Activated T-helper 1 cell treated with Interleukin-2 at 50 U/mL for 16 hours (primary cell): Measurements from ENCODE around the gene SPAG9.

ENCODE experiments used
- DNase-seq: peaks from one replicate; pipeline ENCODE4 v3.0.0-alpha.2; 2020; ENCODE audit warnings: low read depth

Gene SPAG9

DNA sequence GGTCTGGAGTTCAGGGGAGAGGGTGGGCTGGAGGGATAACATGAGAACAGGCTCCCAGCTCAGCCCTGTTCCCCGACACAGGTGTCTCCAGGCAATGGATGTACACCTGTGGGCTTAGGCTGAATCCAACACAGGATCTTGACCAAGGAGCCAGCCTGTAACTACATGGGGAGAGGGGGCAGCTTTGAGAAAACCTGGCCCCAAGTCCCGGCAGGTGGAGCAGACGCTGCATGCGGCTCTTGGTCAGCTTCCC lies 181.2 kb downstream of the SPAG9 start:
- no peak for DNase-seq

- no peak for DNase-seq
Observed at GRCh38 chr17:50938821-50939541, 181.7 kb downstream of the SPAG9 start.

GRCh38 chr17:50935996-50936266 lies 184.7 kb downstream of the SPAG9 start:
- no peak for DNase-seq

GRCh38 chr17:50935221-50935995 lies 185.3 kb downstream of the SPAG9 start:
- no peak for DNase-seq

DNA sequence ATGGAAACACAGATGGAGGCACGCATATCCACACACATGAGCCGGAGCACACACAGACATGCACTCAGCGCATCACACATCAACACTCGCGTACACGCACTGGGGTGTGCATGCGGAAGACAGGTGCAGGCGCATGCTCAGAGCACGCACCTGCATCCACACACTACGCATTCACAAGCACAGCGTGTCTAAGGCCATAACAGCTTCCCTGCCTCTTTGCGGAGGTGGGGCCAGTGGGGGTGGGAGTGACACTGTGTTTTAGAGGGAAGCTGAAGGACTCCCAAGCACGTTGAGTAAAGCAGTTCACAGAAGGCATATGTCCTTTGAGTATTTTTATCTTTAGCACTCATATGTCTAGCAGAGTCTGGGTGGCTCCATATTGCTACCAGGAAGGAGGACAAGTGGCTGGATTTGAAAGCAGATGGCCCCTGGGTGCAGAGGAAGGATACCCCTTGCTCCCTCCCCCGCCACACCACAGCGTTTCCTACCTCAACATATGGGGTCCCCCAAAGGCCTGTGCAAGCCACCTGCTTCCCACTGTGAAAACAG lies 185.9 kb downstream of the SPAG9 start:
- DNase-seq: no peak

DNA sequence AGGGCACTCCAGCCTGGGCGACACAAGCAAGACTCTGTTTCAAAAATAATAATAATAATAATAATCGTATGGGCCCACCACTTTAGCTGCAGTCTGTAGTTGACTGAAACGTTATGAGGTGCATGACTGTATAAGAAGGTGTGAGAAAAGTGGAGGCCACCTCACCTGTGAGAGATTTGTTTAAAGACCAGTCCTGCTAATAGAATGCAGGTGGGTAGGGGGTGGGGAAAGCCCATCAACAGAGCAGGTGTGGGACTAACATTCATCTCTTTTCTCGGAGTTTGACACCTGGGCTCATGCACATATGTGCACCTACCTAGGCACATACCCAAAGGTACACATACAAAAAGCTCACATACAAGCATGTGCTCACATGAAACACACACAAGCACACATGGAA lies 186.5 kb downstream of the SPAG9 start:
- no peak for DNase-seq

DNA sequence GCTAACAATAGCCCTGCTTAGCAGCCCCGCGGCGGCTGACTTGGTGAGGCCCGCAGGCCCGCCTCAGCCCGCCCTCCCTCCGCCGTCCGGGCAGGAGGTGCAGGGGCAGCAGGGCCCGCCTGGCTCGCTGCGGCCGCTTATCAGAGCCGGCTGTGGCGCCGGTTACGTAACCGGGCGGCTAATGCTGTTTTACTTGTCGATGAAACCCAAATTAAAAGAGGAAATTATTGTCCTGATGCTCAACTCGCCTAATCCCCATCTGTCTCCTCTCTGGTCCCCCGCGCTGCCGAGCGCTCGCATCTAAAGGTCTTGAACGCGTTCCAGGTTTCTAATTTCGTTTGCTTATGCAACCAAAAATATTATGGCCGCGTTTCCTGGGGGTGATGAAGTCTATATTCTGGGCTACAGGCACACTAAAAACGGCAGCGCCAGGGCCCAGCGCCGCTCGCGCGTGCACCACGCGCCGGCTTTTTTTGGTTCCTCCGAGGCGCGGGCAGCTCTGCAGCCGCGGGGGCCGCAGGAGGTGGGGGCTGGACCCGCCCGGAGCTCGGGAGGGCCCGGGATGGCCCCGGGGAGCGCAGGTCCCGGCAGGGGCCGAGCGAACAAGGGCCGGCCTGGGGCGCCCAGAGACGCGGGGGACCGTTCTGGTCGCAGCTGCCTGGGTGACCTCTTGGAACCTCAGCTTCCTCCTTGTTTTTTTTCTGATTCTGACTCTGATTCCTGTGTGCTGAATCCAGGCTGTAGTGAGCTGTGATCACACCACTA lies 189.3 kb downstream of the SPAG9 start:
- DNase-seq: peak; percentile 24

DNA sequence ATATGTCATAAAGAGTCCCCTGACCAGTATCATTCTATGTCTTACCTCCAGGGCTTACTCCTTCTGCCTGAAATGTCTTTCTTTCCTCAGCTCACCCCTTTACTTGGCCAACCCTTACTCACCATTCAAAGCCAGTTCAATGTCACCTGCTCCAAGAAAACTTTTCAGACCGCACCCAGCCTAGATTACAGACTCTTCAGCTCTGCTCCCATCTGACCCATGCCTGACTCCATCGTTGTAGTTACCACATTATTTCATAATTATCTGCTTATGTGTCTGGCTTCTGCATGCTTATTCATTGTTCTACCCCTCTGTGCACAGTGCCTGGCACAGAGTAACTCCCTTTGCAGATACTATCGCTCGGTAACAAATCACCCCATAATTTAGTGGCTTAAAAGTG lies 192.0 kb downstream of the SPAG9 start:
- DNase-seq: no peak

- no peak for DNase-seq
Observed at GRCh38 chr17:50927287-50927686, 193.4 kb downstream of the SPAG9 start.

GRCh38 chr17:50926523-50926922 lies 194.1 kb downstream of the SPAG9 start:
- DNase-seq: no peak

DNA sequence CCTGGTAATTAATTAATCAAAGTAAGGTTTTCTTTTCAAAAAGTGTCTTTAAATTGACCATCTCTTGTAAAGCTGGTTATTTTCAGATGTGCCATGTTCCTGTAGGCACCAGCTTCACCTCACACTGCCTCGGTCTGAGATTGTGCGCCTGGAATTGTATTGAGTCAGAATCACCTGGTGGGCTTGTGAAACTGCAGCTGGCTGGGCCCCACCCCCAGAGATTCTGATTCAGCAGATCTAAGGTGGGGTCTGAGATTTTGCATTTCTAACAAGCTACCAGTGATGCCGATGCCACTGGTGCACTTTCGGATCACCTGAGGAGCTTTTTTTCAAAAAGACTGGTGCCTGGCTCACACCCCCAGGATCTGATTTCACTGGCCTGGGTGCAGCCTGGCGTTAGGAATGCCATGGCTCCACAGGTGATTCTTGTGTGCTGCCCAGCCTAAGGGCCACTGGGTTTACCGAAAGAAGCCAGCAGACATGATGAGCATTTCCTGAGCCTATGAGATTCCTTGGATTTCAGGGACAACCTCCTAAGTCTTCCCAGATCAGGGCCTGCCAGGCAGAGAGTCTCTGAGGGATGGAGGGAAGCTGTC lies 195.3 kb downstream of the SPAG9 start:
- DNase-seq: no peak

DNA sequence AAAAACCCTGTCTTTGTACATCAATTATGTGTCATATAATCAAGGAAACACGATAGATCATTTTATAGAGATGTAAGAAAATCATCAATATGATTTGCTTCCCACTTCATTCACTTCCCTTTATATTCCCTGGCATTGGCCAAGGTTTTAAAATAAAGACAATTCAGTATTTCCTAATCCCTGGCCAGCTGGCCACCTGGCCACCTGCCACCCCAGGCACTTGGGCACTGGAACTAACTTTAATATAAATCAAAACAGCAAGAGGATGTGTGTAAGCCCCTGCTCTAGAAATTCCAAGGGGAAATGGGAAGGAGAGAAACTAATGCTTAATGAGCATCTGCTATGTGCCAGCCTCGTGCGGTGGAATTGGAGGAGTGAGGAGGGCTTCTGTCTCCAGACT lies 195.9 kb downstream of the SPAG9 start:
- DNase-seq: no peak

DNA sequence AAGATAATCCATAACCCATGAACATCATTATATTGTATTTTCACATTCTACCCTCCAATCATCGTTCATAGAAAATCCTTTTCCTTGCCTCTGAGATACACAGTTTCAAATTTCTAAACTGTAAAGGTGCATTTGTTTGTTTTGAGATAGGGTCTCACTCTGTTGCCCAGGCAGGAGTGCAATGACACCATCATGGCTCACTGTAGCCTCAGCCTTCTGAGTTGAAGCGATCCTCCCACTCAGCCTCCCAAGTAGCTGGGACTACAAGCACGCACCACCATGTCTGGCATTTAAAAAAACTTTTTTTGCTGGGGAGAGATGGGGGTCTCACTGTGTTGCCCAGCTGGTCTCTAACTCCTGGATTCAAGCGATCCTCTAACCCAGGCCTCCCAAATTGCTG lies 196.4 kb downstream of the SPAG9 start:
- no peak for DNase-seq

DNA sequence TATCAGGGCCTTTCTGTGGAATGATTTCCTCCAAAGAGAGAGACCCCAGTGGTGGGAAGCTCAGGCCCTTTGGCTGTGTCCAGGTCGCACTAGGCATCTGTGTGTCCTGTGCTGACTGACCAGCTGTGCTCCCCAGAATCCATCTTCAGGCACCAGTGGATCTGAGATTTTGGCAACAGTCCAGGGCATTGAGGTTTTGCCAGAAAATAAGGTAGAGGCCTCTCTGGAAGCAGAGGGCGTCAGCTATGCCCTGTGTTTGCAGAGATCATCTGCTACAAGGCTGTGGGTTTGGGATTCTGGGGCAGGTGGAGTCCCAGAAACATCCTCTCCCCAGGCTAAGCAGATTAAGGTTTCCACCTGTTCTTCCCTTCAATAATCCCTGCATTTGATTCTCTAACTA lies 197.1 kb downstream of the SPAG9 start:
- no peak for DNase-seq

DNA sequence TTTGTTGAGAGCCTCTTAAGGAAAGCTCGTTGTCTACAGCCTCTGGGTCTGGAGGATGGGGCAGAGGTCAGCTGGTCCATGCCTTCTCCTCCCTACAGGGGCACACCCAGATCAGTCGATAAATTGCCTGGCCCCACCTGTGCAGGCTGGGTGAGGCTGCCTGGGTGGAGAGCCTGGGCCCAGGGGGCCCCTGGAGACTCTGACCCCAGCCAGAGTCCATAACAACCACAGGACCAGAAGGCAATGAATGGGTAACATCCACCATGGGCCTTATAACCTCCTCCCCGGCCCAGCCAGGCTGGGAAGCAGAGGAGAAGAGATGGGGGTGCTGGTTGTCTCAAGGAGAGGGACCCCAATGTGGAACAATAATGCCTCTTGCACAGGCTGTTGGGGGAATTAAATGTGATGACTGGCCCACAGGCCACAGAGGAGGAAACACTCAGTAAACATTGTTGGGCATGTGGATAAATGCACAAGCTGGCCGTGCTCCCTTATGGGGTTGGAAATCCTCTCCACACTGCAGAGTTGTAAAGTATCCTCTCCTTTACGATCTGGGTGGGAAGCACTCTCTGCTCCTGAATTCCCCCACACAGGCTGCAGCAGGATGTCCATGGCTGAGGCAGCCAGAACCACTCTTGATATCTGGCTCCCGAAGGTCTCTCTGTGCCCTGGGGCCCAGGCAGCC lies 197.8 kb downstream of the SPAG9 start:
- DNase-seq: no peak

DNA sequence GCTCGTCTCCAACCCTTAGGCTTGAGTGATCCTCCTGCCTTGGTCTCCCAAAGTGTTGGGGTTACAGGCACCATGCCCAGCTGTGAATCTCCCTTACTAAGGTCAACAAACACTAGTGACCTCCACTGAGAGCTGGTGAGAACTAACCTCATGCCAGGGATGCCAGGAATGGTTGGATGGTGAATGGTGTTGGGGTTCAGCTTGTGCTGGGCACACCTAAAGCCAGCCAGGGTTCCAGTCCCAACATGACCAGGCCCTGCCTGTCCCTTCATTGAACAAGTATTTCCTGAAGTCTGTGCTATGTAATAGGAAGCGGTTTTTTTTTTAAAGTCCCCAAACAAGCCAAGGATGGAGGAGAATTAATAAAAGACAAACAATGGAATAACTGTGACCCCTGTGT lies 198.6 kb downstream of the SPAG9 start:
- no peak for DNase-seq

DNA sequence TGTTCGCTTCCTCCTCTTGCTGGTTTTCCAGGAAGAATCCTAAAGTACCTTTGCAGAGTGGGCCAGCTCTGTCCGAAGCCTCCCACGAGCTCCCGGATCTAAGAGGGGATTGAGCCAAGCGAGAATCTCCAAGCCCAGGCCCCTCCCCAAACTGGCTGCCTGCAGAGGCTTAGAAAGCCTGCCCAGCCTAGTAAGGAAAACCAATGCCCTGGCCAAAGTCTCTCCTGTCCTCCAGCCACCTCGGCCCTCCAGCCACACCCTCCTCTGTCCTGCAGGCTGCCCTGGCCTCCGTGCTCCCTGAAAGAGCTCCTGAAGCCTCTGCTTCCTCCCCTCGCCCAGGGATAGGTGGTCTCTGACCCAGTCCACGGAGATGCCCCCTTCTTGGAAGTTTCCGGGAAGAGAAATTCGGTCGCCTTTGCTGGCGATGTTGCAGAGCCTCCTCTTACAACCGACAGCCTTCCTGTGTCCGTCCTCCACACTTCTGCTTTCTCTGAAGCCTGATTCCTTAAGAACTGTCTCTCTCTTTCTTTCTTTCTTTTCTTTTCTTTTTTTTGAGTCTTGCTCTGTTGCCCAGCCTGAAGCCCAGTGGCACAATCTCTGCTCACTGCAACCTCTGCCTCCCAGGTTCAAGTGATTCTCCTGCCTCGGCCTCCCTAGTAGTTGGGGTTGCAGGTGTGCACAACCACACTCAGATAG lies 199.6 kb downstream of the SPAG9 start:
- DNase-seq: no peak

DNA sequence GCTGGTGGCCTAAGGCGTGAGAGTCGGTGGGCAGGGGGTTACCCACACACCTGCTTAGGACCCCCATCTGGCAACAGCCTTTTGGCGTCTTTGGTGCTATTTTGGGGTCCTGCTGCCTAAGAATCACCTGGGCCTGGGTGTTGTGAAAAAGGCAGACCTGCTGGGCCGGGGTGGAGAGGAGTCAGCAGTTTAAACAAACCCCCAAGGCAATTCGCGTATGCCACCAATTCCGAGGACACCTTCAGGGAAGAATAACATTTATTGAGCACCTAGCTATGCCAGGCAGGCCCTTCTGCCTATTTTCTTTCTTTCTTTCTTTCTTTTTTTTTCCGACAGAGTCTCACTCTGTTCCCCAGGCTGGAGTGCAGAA lies 200.6 kb downstream of the SPAG9 start:
- no peak for DNase-seq

- DNase-seq: peak; percentile 64
Observed at GRCh38 chr17:50919321-50920040, 201.2 kb downstream of the SPAG9 start.

GRCh38 chr17:50918933-50919296 lies 201.8 kb downstream of the SPAG9 start:
- DNase-seq: no peak
